GM23248 (cell line): Measurements from ENCODE around the gene JPH2.

Source experiments
- EZH2 ChIP-seq: fragments of 200-600 bp; sonication (generic); IDR thresholded peaks from 2 replicates; pipeline ENCODE4 v1.6.1; 2018; ENCODE audit warnings: antibody characterized with exemption, mild to moderate bottlenecking; ENCODE audit not compliant: insufficient read depth, poor library complexity, severe bottlenecking
- EZH2phosphoT487 ChIP-seq: fragments of 200-600 bp; sonication (generic); IDR thresholded peaks from 2 replicates; pipeline ENCODE4 v1.6.1; 2018; ENCODE audit warnings: antibody characterized with exemption, moderate library complexity, mild to moderate bottlenecking, low read depth; ENCODE audit not compliant: insufficient read depth

DNA sequence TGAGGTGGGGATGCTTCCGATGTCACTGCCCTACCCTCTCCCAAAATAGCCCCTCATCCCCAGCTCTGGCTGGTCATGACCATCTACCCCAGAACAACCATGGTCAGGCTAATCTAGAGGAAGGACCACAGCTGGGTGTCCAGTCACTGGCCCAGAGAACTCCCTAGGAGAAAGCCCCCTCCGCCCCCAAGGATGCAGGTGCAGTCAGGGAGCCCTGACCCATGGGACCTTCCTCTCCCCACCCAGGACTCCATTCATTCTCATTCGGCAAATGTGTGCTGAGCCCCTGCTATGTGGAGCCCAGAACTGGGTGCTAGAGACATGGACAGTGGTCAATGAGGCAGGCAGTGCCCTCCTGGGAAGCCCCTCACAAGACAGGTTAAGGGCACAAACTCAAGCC, 60.5 kb downstream of the JPH2 start:
- TF ChIP-seq EZH2 (no peak), EZH2phosphoT487 (no peak)
